Neural cell (in vitro differentiated cells): ENCODE results near the gene ZNF195.
"Not testable (repeated sequence)": the region's sequence is repeated elsewhere in the genome, so short reads cannot be mapped to it uniquely, and the experiment has no call there.

Experiments used
- EZH2 ChIP-seq: fragments of 200-600, 300-800 bp; shearing (Covaris generic), sonication (generic); IDR thresholded peaks from 2 replicates; pipeline ENCODE4 v1.6.1; 2014; ENCODE audit warnings: antibody characterized with exemption, low read length, borderline replicate concordance, mild to moderate bottlenecking; ENCODE audit not compliant: insufficient read depth, poor library complexity, severe bottlenecking
- MXI1 ChIP-seq: fragments of 450-650 bp; conservative IDR thresholded peaks from 2 replicates; pipeline ENCODE4 v1.6.1; 2014; ENCODE audit warnings: antibody characterized with exemption, mild to moderate bottlenecking; ENCODE audit not compliant: poor library complexity, severe bottlenecking
- POLR2AphosphoS5 ChIP-seq: IDR thresholded peaks from 2 replicates; pipeline ENCODE4 v1.6.1; 2012
- RAD21 ChIP-seq: fragments of 450-650 bp; conservative IDR thresholded peaks from 2 replicates; pipeline ENCODE4 v1.6.1; 2014; ENCODE audit warnings: antibody characterized with exemption, mild to moderate bottlenecking, moderate library complexity
- SMC3 ChIP-seq: fragments of 450-650 bp; conservative IDR thresholded peaks from 2 replicates; pipeline ENCODE4 v1.6.1; 2014; ENCODE audit warnings: antibody characterized with exemption, mild to moderate bottlenecking, moderate library complexity; ENCODE audit not compliant: poor library complexity
- TAF1 ChIP-seq: IDR thresholded peaks from 2 replicates; pipeline ENCODE4 v1.6.1; 2012; ENCODE audit warnings: low read depth
- TF ChIP-seq, protein P1 (sequence below): fragments of 450-650 bp; IDR thresholded peaks from 2 replicates; pipeline ENCODE4 v1.5.1; 2014; ENCODE audit warnings: antibody characterized with exemption, mild to moderate bottlenecking, moderate library complexity; ENCODE audit not compliant: poor library complexity, severe bottlenecking
- TF ChIP-seq, protein P2 (sequence below): IDR thresholded peaks from 2 replicates; pipeline ENCODE4 v1.6.1; 2012; ENCODE audit warnings: borderline replicate concordance

DNA sequence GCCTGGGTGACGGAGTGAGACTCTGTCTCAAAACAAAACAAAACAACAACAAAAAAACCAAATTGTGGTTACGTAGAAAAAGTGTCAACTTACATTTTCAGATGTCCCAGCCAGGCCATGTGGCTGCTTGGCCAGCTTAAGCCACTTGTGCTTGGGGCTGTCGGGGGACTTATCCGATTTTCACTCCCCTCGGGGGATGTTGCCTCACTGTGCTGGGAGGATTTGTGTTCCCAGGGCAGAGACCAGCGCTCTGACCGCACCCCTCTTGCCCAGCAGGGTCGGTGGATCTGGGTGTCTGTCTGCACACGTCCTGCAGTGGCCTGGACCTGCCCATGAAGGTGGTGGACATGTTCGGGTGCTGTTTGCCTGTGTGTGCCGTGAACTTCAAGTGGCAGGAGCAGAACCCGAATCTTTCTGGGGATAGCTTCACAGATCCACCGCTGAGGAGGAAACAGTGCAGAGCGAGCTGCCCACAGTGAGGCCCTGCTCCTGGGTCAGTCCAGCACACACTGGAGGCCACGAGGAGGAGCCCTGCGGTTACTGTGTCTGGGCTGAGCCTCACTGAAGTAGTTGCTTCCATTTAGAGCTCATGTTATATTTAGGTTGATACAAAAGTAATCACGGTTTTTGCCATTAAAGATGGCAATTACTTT, 27.4 kb upstream of the ZNF195 start:
- TF ChIP-seq, protein P1, sequence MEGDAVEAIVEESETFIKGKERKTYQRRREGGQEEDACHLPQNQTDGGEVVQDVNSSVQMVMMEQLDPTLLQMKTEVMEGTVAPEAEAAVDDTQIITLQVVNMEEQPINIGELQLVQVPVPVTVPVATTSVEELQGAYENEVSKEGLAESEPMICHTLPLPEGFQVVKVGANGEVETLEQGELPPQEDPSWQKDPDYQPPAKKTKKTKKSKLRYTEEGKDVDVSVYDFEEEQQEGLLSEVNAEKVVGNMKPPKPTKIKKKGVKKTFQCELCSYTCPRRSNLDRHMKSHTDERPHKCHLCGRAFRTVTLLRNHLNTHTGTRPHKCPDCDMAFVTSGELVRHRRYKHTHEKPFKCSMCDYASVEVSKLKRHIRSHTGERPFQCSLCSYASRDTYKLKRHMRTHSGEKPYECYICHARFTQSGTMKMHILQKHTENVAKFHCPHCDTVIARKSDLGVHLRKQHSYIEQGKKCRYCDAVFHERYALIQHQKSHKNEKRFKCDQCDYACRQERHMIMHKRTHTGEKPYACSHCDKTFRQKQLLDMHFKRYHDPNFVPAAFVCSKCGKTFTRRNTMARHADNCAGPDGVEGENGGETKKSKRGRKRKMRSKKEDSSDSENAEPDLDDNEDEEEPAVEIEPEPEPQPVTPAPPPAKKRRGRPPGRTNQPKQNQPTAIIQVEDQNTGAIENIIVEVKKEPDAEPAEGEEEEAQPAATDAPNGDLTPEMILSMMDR, result not testable (repeated sequence)
- TF ChIP-seq EZH2, TAF1, POLR2AphosphoS5, RAD21, MXI1, SMC3: not testable (repeated sequence)
- TF ChIP-seq, protein P2, sequence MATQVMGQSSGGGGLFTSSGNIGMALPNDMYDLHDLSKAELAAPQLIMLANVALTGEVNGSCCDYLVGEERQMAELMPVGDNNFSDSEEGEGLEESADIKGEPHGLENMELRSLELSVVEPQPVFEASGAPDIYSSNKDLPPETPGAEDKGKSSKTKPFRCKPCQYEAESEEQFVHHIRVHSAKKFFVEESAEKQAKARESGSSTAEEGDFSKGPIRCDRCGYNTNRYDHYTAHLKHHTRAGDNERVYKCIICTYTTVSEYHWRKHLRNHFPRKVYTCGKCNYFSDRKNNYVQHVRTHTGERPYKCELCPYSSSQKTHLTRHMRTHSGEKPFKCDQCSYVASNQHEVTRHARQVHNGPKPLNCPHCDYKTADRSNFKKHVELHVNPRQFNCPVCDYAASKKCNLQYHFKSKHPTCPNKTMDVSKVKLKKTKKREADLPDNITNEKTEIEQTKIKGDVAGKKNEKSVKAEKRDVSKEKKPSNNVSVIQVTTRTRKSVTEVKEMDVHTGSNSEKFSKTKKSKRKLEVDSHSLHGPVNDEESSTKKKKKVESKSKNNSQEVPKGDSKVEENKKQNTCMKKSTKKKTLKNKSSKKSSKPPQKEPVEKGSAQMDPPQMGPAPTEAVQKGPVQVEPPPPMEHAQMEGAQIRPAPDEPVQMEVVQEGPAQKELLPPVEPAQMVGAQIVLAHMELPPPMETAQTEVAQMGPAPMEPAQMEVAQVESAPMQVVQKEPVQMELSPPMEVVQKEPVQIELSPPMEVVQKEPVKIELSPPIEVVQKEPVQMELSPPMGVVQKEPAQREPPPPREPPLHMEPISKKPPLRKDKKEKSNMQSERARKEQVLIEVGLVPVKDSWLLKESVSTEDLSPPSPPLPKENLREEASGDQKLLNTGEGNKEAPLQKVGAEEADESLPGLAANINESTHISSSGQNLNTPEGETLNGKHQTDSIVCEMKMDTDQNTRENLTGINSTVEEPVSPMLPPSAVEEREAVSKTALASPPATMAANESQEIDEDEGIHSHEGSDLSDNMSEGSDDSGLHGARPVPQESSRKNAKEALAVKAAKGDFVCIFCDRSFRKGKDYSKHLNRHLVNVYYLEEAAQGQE, result not testable (repeated sequence)
